NCI-H446 (cell line): ENCODE measurements around the gene OXLD1.

Experiments
- DNase-seq, 2 experiments: peaks; one replicate each; lab custom pipeline; 2025; lab: John Stamatoyannopoulos, UW

OXLD1 gene

GRCh38 chr17:81616877-81617276 lies 49.5 kb downstream of the OXLD1 start:
- DNase-seq = no peak

- DNase-seq = no peak
These were observed 50.9 kb downstream of the OXLD1 start for GRCh38 chr17:81615401-81615930.
